Fibroblast of upper back skin (primary cell): ENCODE data around the gene SMIM1.

Source experiments
- DNase-seq: peaks from one replicate; pipeline ENCODE4 v3.0.0-alpha.2; 2013

The SMIM1 gene

GRCh38 chr1:3824650-3825049 is 52.1 kb downstream of the SMIM1 start:
- no peak for DNase-seq

DNA sequence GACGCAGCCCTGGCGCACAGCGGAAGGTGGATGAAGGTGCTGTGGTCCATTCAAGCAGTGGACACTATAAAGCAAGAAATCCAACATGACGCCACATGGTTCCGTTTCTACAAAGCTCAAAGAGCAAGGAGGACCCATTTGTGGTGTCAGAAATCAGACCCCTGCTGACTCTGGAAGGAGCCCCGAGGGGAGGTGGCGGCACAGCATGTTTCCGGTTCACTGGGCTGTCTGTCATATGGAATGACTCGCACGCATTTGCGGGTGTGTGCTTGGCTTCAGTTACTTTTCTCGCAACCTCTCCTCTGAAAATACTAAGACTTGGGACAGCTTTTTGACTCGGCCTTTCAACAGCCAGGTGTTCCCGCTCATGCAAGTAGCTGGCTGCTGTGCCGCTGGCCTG is 52.8 kb downstream of the SMIM1 start:
- DNase-seq, result no peak
